GM12878 (cell line): Measurements from ENCODE around the gene SEL1L3. TPM values are rescaled to one million over a fixed set of nuclear protein-coding genes. Genes with fewer than 3 reads are reported as not detected.

Experiments
- ATAC-seq: fragments of 200-7000 bp; cut with Tn5 transposase; 3 replicates; pipeline ENCODE4 v1.9.1; 2020; ENCODE audit warnings: mild to moderate bottlenecking, moderate library complexity
- BruUV-seq: library from RNA; stranded (reverse); fragments of 400-500 nt; replicated peaks from 2 replicates; lab custom pipeline; 2021; lab: Mats Ljungman, UMichigan
- CTCF ChIA-PET: fragments of 300-600 bp; sonication (Branson Sonifier 250); formaldehyde crosslinking; extraction: SDS; loops from one replicate; lab custom pipeline; 2021; ENCODE audit warnings: inconsistent platforms; lab: Yijun Ruan, JAX
- POLR2A ChIA-PET: fragments of 350-600 bp; formaldehyde crosslinking; extraction: SDS; loops from one replicate; lab custom pipeline; 2021; ENCODE audit warnings: inconsistent platforms; lab: Charles Lee
- RAD21 ChIA-PET: fragments of 300-600 bp; sonication (Branson Sonifier 250); formaldehyde crosslinking; loops from one replicate; lab custom pipeline; 2023; ENCODE audit warnings: antibody characterized with exemption; ENCODE audit not compliant: unreplicated experiment; lab: Charles Lee
- SMC1A ChIA-PET: fragments of 300-600 bp; sonication (Branson Sonifier 250); formaldehyde crosslinking; loops from one replicate; lab custom pipeline; 2023; ENCODE audit not compliant: unreplicated experiment, uncharacterized antibody; lab: Charles Lee
- DNase-seq: peaks from one replicate; pipeline ENCODE4 v3.0.0-alpha.2; 2011; ENCODE audit warnings: low read depth, low spot score
- FAIRE-seq: peaks from 3 replicates; lab custom pipeline; 2011; peaks lifted over from hg19 to GRCh38; lab: Jason Lieb, UNC
- H2AFZ ChIP-seq: 2 replicates; pipeline ENCODE4 v1.6.0; 2011; ENCODE audit warnings: low read depth, low read length, control low read depth; ENCODE audit not compliant: control insufficient read depth
- H3K27ac ChIP-seq: 2 replicates; pipeline ENCODE4 v1.5.1; 2011; ENCODE audit warnings: control low read depth; ENCODE audit not compliant: control insufficient read depth, insufficient read depth
- H3K27me3 ChIP-seq, 2 experiments: replicated peaks in 1 of 2; 2 replicates each; pipeline versions ENCODE4 v1.6.0 to v1.6.1; 2011; ENCODE audit warnings: low read length in 1 of 2; ENCODE audit not compliant: control insufficient read depth in 2 of 2, insufficient read depth in 2 of 2
- H3K36me3 ChIP-seq, 2 experiments: 2 replicates each; pipeline ENCODE4 v1.5.1; 2011; ENCODE audit warnings: low read length in 1 of 2; ENCODE audit not compliant: control insufficient read depth in 2 of 2, insufficient read depth in 2 of 2
- H3K4me1 ChIP-seq: 2 replicates; pipeline ENCODE4 v1.6.1; 2011; ENCODE audit warnings: mild to moderate bottlenecking, low read length, moderate library complexity, mixed read lengths; ENCODE audit not compliant: control insufficient read depth, insufficient read depth
- H3K4me2 ChIP-seq: 2 replicates; pipeline ENCODE4 v1.6.0; 2011; ENCODE audit warnings: control low read depth; ENCODE audit not compliant: control insufficient read depth, insufficient read depth
- H3K4me3 ChIP-seq: fragments of 200-600 bp; sonication (generic); 2 replicates; pipeline ENCODE4 v1.5.1; 2016
- H3K79me2 ChIP-seq: 2 replicates; pipeline ENCODE4 v1.6.0; 2011; ENCODE audit warnings: low read length; ENCODE audit not compliant: control insufficient read depth, insufficient read depth
- H3K9ac ChIP-seq: 2 replicates; pipeline ENCODE4 v1.8.0; 2011; ENCODE audit warnings: low read length, control low read depth, mixed read lengths; ENCODE audit not compliant: control insufficient read depth, insufficient read depth
- H3K9me3 ChIP-seq: replicated peaks from 3 replicates; pipeline ENCODE4 v1.5.1; 2011; ENCODE audit warnings: mild to moderate bottlenecking, low read length; ENCODE audit not compliant: control insufficient read depth, insufficient read depth
- H4K20me1 ChIP-seq: 2 replicates; pipeline ENCODE4 v1.6.0; 2011; ENCODE audit not compliant: control insufficient read depth, insufficient read depth
- CBFB ChIP-seq: IDR thresholded peaks from 2 replicates; pipeline ENCODE4 v1.6.1; 2016; ENCODE audit warnings: antibody characterized with exemption, low read depth
- IKZF2 ChIP-seq, 2 experiments: fragments of 450-650 bp; IDR thresholded peaks; 2 replicates each; pipeline ENCODE4 v1.6.1; 2017; ENCODE audit warnings: mild to moderate bottlenecking in 2 of 2, moderate library complexity in 2 of 2
- TARDBP ChIP-seq: IDR thresholded peaks from 2 replicates; pipeline ENCODE4 v1.6.1; 2016; ENCODE audit warnings: borderline replicate concordance
- ZBTB4 ChIP-seq: fragments of 450-650 bp; formaldehyde crosslinking; IDR thresholded peaks from 2 replicates; pipeline ENCODE4 v1.4.0; 2022; ENCODE audit warnings: mild to moderate bottlenecking, moderate library complexity
- ZNF24 ChIP-seq: fragments of 450-650 bp; IDR thresholded peaks from 2 replicates; pipeline ENCODE4 v1.6.1; 2017; ENCODE audit warnings: antibody characterized with exemption, mild to moderate bottlenecking
- WGBS: methylation state at CpG from one replicate; pipeline ENCODE4 v1.1.6; 2016; ENCODE audit warnings: low lambda C conversion rate; ENCODE audit not compliant: insufficient replicate concordance, insufficient coverage; ENCODE audit errors: missing lambda C conversion rate; 5-methylcytosine and 5-hydroxymethylcytosine counted together
- in situ Hi-C: fragments of 300-500 bp; cut with MboI; formaldehyde crosslinking; loops from 9 replicates; pipeline ENCODE4 v1.14.3; 2018; ENCODE audit warnings: mixed read lengths
- intact Hi-C: fragments of 100-400 bp; cut with micrococcal nuclease; formaldehyde crosslinking; loops from one replicate; pipeline ENCODE4 v1.14.2; 2022; ENCODE audit not compliant: unreplicated experiment
- polyA plus RNA-seq, 11 experiments: library from polyadenylated mRNA; depleted of rRNA in 4 of 11; unstranded in 6 of 11; stranded (reverse) in 5 of 11; fragments of >200 nt; fragmentation: Nextera tagmentation in 4 of 11; fragmentation: Illumina TruSeq in 1 of 11; extraction: Ambion mirVana in 4 of 11; extraction: Trizol in 1 of 11; gene quantifications; 1 replicate in 1 of 11; 2 replicates in 10 of 11; pipeline versions ENCODE4 v1.2.1 to v1.2.3, GENCODE V29; 2011 to 2016; ENCODE audit warnings: inconsistent platforms in 2 of 11, missing spikeins in 2 of 11, low read depth in 1 of 11
- total RNA-seq, 4 experiments: library from RNA; depleted of rRNA in 3 of 4; stranded (reverse); fragments of >200 nt in 3 of 4; fragmentation: Illumina TruSeq in 1 of 4; extraction: Trizol in 1 of 4; gene quantifications; 2 replicates each; pipeline versions ENCODE4 v1.2.1 to v1.2.3, GENCODE V29; 2013 to 2021

The SEL1L3 gene
- total and polyA plus RNA-seq, 10 of the 15 experiments (the other 5 are each of a cell fraction or from before 2014, with no cell fraction given), result 20.4 to 82.2 (median 47.3) TPM

- Histone ChIP-seq H3K4me2 (no peak overlapping the region), H3K79me2 (no peaks in the 10 kb centered on the region), H3K9ac (no peak overlapping the region), H4K20me1 (no peaks in the 10 kb centered on the region), H3K27ac (no peak overlapping the region), H3K4me3 (no peak overlapping the region), H3K36me3 (no peaks in the 10 kb centered on the region; a peak in 1 of 4 replicates), H2AFZ (no peak overlapping the region), H3K9me3 (no peaks in the 10 kb centered on the region), H3K4me1 (no peaks in the 10 kb centered on the region), H3K27me3 (no peaks in the 10 kb centered on the region)
- ChIA-PET CTCF (interaction anchor here (0.8 to 1.4 kb wide), 3 partner anchors 12 to 63 kb away, joined by 3 to 7 read pairs (median 4); no protein-coding TSS in a partner anchor), SMC1A (interaction anchor here (0.8 to 1.6 kb wide), 5 partner anchors 9 to 265 kb away, joined by 3 to 5 read pairs (median 4); no protein-coding TSS in a partner anchor), RAD21 (no interaction called here), POLR2A (no interaction called here)
- no peak for ATAC-seq
- in situ Hi-C loops, result no loop called here
- no peak for TF ChIP-seq TARDBP
- TF ChIP-seq ZBTB4, result no peak
- no peak for TF ChIP-seq CBFB
- TF ChIP-seq ZNF24, result no peak
- no peak for TF ChIP-seq IKZF2 (IDR thresholded peaks at IDR 0.05)
- intact Hi-C loops, result no loop called here
- no peak for FAIRE-seq
- WGBS, result 74% methylated on average over 5 of the region's 5 CpGs
- BruUV-seq, result no TSS peak
- no peak for DNase-seq
Observed at GRCh38 chr4:25756503-25756902, 106.3 kb downstream of the SEL1L3 start.
